Activated CD4-positive, alpha-beta T cell treated with anti-CD3 and anti-CD28 coated beads for 36 hours (primary cell): ENCODE results near the gene PIK3IP1. TPM values are rescaled to one million over a fixed set of nuclear protein-coding genes. Genes with fewer than 3 reads are reported as not detected.

Experiments
- ATAC-seq: fragments of 200-7000 bp; cut with Tn5 transposase; one replicate; pipeline ENCODE4 v1.10.0; 2021; ENCODE audit warnings: mild to moderate bottlenecking, moderate library complexity
- CTCF ChIA-PET: fragments of 350-600 bp; sonication (Branson Sonifier 250); formaldehyde crosslinking; loops from one replicate; lab custom pipeline; 2021; ENCODE audit warnings: antibody characterized with exemption; lab: Charles Lee
- POLR2A ChIA-PET: fragments of 350-600 bp; sonication (Branson Sonifier 250); formaldehyde crosslinking; loops from one replicate; lab custom pipeline; 2021; ENCODE audit warnings: antibody characterized with exemption, inconsistent platforms; lab: Charles Lee
- DNase-seq: peaks from one replicate; pipeline ENCODE4 v3.0.0-alpha.2; 2020
- H3K27ac Mint-ChIP-seq: one replicate; pipeline ENCODE4 v1.8.0; 2021; ENCODE audit warnings: mixed read lengths
- H3K27me3 Mint-ChIP-seq: one replicate; pipeline ENCODE4 v1.8.0; 2021; ENCODE audit warnings: mixed read lengths
- H3K36me3 Mint-ChIP-seq: one replicate; pipeline ENCODE4 v1.8.0; 2021; ENCODE audit warnings: low read depth, mixed read lengths
- H3K4me1 Mint-ChIP-seq: one replicate; pipeline ENCODE4 v1.8.0; 2021; ENCODE audit warnings: mixed read lengths
- H3K4me3 Mint-ChIP-seq: one replicate; pipeline ENCODE4 v1.8.0; 2021; ENCODE audit warnings: mild to moderate bottlenecking, moderate library complexity, mixed read lengths
- H3K9me3 Mint-ChIP-seq: one replicate; pipeline ENCODE4 v1.8.0; 2021; ENCODE audit warnings: low read depth, mixed read lengths
- intact Hi-C, 2 experiments: fragments of 100-400 bp; cut with DNase I in 1 of 2; cut with micrococcal nuclease in 1 of 2; formaldehyde crosslinking; loops; one replicate each; pipeline versions ENCODE4 v1.14.2 to v1.15.1; 2022 to 2024; cut with DNase I, micrococcal nuclease
- total RNA-seq, 2 experiments: library from RNA; stranded (reverse); gene quantifications; one replicate each; pipeline ENCODE4 v1.2.3, GENCODE V29; 2021

The PIK3IP1 gene
- total RNA-seq, 2 experiments from 2014 or later: 14.2 to 15.1 TPM

DNA sequence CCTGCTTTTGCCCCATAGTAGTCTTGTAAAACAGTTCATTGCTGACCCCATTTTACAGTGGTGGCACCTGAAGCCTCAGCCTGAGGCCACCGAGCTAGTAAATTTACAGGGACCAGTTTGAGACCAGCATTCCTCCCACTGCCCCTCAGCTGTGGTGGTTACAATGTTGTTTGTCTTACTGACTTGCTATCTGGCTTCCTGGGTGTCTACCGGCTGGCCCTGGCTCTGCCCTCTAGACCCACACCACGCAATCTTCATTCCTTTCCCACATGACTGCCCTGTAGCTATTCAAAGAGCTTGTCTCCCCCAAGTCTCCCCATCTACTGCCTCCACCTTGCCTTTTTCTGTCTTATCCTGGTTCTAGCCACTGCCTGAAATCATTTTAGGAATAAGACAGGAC is 20.8 kb downstream of the PIK3IP1 start:
- ChIA-PET CTCF (interaction anchor here (0.7 to 4.2 kb wide), 10 partner anchors 16 to 164 kb away, joined by 3 to 24 read pairs (median 6); partner anchors contain the start of genes PIK3IP1 and SELENOM), POLR2A (interaction anchor here (1.1 kb wide), 2 partner anchors 21 to 64 kb away, joined by 3 to 4 read pairs; partner anchors contain the start of gene PIK3IP1)
- Mint-ChIP-seq H3K36me3 (peaks cover 52% of the 10 kb centered on the region), H3K27ac (peak overlapping the region; percentile 34), H3K9me3 (no peaks in the 10 kb centered on the region), H3K4me3 (no peak overlapping the region), H3K27me3 (no peaks in the 10 kb centered on the region), H3K4me1 (peaks cover 43% of the 10 kb centered on the region)
- intact Hi-C loops: no loop called here
- ATAC-seq (no peak), DNase-seq (no peak)

GRCh38 chr22:31271026-31271425 is 21.3 kb downstream of the PIK3IP1 start:
- no peak for ATAC-seq
- Mint-ChIP-seq H3K27me3 (no peaks in the 10 kb centered on the region), H3K4me1 (peaks cover 41% of the 10 kb centered on the region), H3K9me3 (no peaks in the 10 kb centered on the region), H3K36me3 (peaks cover 51% of the 10 kb centered on the region), H3K4me3 (no peak overlapping the region), H3K27ac (peak overlapping the region; percentile 33)
- intact Hi-C loops: no loop called here
- CTCF ChIA-PET: interaction anchor here (0.6 to 4.2 kb wide), 15 partner anchors 15 to 163 kb away, joined by 3 to 24 read pairs (median 4); partner anchors contain the start of genes PIK3IP1 and SELENOM
- POLR2A ChIA-PET: interaction anchor here (1.1 kb wide), 2 partner anchors 21 to 64 kb away, joined by 3 to 4 read pairs; partner anchors contain the start of gene PIK3IP1
- no peak for DNase-seq

DNA sequence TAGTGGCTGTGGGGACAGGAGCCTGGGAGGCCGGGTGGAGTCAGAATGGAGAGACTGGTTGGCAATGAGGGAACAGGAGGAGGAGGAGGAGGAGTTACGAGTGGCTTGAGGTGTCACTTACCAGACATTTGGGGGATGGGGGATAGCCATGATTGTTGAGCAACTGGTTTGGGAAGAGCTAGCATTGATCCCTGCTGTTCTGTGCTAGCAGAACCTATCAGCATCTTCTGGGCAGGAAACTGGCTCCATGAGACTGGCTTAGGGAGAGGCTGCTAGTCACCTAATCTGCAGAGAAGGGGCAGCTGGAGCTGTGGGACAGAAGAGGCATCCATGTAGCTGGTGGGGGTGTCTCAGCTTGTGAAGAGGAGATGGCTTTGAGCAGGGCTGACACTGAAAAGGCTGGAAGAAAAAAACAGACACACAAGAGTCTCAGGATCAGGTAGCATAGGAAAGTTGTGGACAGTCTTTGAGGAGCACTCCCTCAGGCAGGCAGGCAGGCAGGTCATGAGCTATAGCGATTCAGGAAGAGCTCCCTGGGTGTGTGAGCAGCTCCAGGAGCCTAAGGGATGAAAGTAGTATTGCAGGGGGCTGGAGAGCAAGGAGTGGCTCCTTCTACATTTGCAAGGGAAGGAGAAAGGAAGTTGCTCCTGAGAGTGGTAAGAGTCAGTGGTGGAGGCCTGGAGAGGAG is 22.3 kb downstream of the PIK3IP1 start:
- no peak for ATAC-seq
- Mint-ChIP-seq H3K27me3 (no peaks in the 10 kb centered on the region), H3K27ac (peak overlapping the region; percentile 4), H3K9me3 (no peaks in the 10 kb centered on the region), H3K36me3 (peaks cover 46% of the 10 kb centered on the region), H3K4me3 (no peak overlapping the region), H3K4me1 (peaks cover 35% of the 10 kb centered on the region)
- CTCF ChIA-PET: interaction anchor here (0.5 to 2.5 kb wide), 11 partner anchors 14 to 598 kb away, joined by 3 to 9 read pairs (median 4); partner anchors contain the start of genes LIMK2, PIK3IP1 and SELENOM
- DNase-seq: no peak
- intact Hi-C loops: no loop called here
- POLR2A ChIA-PET: no interaction called here

DNA sequence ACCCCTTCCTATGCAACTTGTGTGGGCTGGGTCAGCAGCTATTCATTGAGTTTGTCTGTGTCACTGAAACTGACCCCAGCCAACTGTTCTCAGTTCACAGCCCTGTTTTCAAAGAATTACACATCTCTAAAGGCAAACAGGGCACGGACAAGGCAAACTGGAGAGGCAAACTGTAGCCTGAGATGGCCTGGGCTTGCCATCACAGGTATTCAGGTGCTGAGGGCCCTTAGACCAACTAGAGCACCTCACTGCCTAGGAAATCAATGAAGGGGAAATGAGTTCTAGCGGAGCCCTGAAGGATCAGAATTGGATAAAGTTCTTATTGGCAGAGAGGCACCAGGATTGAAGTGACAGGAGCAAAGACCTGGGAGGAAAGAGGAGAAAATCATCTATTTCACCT is 24.0 kb downstream of the PIK3IP1 start:
- H3K27me3 Mint-ChIP-seq: no peaks in the 10 kb centered on the region
- no peak for ATAC-seq
- CTCF ChIA-PET: interaction anchor here (0.7 to 1.2 kb wide), 3 partner anchors 12 to 371 kb away, joined by 3 to 7 read pairs (median 5); no protein-coding TSS in a partner anchor
- peaks cover 35% of the 10 kb centered on the region for H3K36me3 Mint-ChIP-seq
- POLR2A ChIA-PET: no interaction called here
- H3K4me3 Mint-ChIP-seq: no peak overlapping the region
- intact Hi-C loops: no loop called here
- no peak for DNase-seq
- H3K4me1 Mint-ChIP-seq: peaks cover 27% of the 10 kb centered on the region
- H3K9me3 Mint-ChIP-seq: no peaks in the 10 kb centered on the region
- no peak overlapping the region for H3K27ac Mint-ChIP-seq

DNA sequence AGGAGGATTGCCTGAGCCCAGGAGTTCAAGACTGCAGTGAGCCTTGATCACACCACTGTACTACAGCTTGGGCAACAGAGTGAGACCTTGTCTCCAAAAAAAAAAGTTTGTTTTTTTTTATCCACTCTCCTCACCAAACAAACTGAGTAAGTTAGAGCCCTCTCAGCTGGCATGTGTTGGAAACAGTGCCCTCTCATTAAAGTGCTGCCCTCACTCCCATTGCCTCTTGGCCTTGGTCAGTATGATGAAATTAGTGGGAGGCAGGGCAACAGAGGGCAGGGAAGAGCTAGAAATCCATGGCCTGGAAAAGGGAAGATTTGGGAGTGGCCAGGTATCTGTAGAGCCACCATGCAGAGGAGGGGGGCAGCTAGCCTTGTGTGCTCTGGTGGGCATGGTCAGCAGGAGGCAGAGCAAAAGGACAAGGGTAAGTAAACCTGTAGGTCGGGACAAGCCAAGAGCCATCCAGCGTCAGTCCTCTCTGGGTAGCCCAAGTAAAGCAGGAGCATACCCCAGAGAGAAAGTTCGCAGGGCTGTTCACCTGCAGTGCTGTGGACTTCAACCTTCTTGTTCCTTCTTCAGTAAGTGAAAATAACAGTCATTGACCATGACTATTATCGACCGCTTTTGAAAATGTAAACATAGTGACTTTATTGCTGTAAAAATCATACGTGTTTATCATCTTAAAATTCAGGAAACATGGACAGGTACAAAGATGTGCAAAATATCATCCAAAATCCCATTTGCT is 28.2 kb downstream of the PIK3IP1 start:
- no peak for DNase-seq
- ATAC-seq: no peak
- no peak overlapping the region for H3K4me3 Mint-ChIP-seq
- no peaks in the 10 kb centered on the region for H3K27me3 Mint-ChIP-seq
- no peak overlapping the region for H3K27ac Mint-ChIP-seq
- CTCF ChIA-PET: interaction anchor here (2.7 kb wide), 1 partner anchor 9 kb away, joined by 13 read pairs; no protein-coding TSS in a partner anchor
- intact Hi-C loops: no loop called here
- no peaks in the 10 kb centered on the region for H3K9me3 Mint-ChIP-seq
- POLR2A ChIA-PET: no interaction called here
- peaks cover 32% of the 10 kb centered on the region for H3K36me3 Mint-ChIP-seq
- H3K4me1 Mint-ChIP-seq: no peaks in the 10 kb centered on the region

DNA sequence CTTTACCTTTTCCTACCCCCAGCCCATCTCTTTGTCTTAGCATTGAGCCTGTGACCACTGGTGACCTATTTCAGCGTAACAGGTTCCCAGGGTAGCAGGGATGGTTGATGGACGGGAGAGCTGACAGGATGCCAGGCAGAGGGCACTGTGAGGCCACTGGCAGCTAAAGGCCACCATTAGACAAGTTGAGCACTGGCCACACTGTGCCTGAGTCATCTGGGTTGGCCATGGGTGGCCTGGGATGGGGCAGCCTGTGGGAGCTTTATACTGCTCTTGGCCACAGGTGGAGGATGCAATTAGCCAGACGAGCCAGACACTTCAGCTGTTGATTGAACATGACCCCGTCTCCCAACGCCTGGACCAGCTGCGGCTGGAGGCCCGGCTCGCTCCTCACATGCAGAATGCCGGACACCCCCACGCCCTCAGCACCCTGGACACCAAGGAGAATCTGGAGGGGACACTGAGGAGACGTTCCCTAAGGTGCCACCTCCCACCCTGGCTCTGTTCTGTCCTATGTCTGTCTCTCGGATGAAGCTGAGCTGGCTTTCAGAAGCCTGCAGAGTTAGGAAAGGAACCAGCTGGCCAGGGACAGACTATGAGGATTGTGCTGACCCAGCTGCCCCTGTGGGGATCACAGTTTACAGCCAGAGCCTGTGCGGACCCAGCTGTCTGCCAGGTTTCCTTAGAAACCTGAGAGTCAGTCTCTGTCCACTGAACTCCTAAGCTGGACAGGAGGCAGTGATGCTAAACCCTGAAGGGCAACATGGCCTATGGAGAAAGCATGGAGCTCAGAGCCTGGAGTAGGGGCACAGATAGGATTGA is 29.8 kb downstream of the PIK3IP1 start:
- Mint-ChIP-seq H3K4me3 (no peak overlapping the region), H3K36me3 (peaks cover 32% of the 10 kb centered on the region), H3K27me3 (no peaks in the 10 kb centered on the region), H3K4me1 (no peaks in the 10 kb centered on the region), H3K9me3 (no peaks in the 10 kb centered on the region), H3K27ac (no peak overlapping the region)
- POLR2A ChIA-PET: no interaction called here
- DNase-seq (no peak), ATAC-seq (no peak)
- intact Hi-C loops: no loop called here
- CTCF ChIA-PET: interaction anchor here (0.6 to 2.7 kb wide), 2 partner anchors 10 to 131 kb away, joined by 3 to 13 read pairs; no protein-coding TSS in a partner anchor

DNA sequence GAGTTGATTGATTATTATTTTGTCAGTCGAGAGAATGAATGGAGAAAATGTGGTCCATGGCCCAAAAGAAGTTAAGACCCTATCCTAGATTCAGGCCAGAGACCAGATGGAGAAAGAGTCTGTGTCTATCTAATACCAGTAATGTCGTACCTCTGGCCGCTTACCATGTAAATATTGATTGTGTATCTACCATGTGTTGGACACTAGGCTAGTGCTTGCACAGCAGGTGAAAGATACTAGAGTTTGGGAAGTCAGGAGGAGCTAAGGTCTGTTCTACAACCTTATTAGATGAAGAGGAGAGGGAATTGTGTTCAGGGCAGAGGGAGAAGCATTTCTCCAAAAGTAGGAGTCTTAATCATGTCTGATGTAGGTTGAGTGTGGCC is 31.8 kb downstream of the PIK3IP1 start:
- POLR2A ChIA-PET: no interaction called here
- Mint-ChIP-seq H3K4me1 (no peaks in the 10 kb centered on the region), H3K36me3 (peaks cover 21% of the 10 kb centered on the region), H3K27me3 (no peaks in the 10 kb centered on the region), H3K9me3 (no peaks in the 10 kb centered on the region), H3K27ac (no peak overlapping the region), H3K4me3 (no peak overlapping the region)
- CTCF ChIA-PET: interaction anchor here (0.8 kb wide), 1 partner anchor 1762 kb away, joined by 3 read pairs; no protein-coding TSS in a partner anchor
- ATAC-seq (no peak), DNase-seq (no peak)
- intact Hi-C loops: no loop called here

DNA sequence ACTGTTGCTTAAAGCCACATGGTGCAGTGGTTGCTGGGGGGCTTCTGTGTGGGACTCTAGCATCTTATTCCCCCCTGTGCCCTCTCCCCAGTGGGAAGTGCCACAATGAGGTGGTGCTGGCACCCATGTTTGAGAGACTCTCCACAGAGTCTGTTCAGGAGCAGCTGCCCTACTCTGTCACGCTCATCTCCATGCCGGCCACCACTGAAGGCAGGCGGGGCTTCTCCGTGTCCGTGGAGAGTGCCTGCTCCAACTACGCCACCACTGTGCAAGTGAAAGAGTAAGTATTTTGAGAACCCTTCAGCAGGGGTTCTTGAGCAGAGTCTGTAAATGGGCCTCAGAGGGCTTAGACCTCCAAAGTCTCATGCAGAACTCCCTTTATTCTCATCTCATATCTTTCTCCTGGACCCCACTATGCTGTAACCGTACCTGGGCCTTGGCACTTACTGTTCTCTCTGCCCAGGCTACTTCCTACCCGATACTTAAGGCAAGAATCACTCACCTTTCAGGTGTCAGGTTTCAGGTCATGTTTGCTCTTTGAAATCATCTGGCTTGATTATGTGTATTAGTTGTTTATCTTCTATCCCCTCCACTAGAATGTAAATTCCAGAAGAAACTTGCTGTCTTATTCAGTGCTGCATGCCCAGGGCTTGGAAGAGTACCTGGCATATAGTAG is 32.4 kb downstream of the PIK3IP1 start:
- Mint-ChIP-seq H3K4me1 (peaks cover 2% of the 10 kb centered on the region), H3K4me3 (no peak overlapping the region), H3K27ac (no peak overlapping the region), H3K27me3 (no peaks in the 10 kb centered on the region), H3K36me3 (peaks cover 21% of the 10 kb centered on the region), H3K9me3 (no peaks in the 10 kb centered on the region)
- intact Hi-C loops: no loop called here
- ChIA-PET POLR2A (no interaction called here), CTCF (interaction anchor here (0.8 kb wide), 1 partner anchor 1762 kb away, joined by 3 read pairs; no protein-coding TSS in a partner anchor)
- ATAC-seq (no peak), DNase-seq (no peak)

DNA sequence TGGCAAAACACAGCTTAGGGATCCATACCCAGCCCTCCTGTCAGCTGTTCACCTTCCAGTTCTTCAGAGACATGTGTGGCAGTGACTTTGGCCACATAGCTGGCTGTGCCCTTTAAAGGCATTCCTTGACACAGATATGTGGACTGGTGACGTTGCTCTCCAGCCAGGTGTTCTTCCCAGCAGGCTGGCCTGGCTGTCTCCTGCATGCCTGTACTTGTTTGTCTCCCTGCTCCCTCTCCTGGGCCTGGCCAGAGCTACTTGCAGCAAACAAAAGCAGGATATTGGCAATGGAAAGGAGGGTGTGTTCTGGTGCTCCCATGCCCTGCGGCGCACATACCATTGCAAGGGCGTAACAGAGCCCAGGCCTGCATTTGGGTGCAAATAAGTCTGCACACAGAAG is 38.3 kb downstream of the PIK3IP1 start:
- Mint-ChIP-seq H3K4me3 (no peak overlapping the region), H3K4me1 (peaks cover 8% of the 10 kb centered on the region), H3K9me3 (no peaks in the 10 kb centered on the region), H3K36me3 (peaks cover 5% of the 10 kb centered on the region), H3K27me3 (no peaks in the 10 kb centered on the region), H3K27ac (no peak overlapping the region)
- ATAC-seq: no peak
- intact Hi-C loops: no loop called here
- ChIA-PET POLR2A (interaction anchor here (0.6 to 0.9 kb wide), 2 partner anchors 35 to 71 kb away, joined by 3 read pairs; no protein-coding TSS in a partner anchor), CTCF (interaction anchor here (0.7 to 1.9 kb wide), 3 partner anchors 18 to 120 kb away, joined by 3 to 8 read pairs (median 3); partner anchors contain the start of gene PIK3IP1)
- no peak for DNase-seq

DNA sequence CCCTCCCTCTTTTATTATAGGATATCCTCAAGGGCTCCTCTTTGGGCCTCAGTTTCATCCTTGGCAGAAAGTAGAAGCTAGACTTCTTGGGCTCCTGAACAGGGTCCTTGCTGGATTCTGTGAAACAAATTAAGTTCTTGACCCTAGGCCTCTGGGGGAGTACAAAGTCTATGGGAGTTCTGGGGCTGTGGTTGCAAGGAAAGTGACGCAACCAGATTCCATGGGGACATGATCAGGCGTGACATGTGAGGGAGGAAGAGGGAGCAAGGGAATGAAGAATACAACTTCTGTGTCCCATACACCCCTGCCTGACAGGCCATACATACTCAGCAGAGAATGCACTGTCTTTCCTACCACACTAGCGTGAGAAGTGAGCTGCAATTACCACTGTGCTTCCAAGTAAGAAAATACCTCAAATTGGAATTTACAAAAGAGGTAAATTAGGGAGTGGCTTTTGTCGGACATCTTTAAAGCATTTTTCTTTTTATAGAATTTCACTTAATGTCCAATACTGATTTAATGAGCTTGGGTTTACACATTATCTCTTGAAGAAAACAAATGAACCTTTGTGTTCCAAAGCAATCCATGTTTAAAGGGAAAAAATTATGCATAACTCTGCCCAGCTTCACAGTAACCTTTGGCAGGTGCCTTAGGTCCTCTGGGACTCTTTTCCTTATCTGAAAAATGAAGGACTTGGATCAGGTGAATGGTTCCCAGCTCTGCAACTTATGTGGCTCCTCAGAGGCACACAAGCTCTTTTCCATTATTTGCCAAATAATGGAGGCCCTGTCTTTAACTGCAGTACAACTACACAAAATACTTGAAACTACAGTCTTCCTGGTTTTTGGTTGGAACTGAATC is 41.3 kb downstream of the PIK3IP1 start:
- ChIA-PET CTCF (interaction anchor here (0.6 to 1.5 kb wide), 3 partner anchors 90 to 512 kb away, joined by 3 to 5 read pairs (median 4); partner anchors contain the start of gene SELENOM), POLR2A (no interaction called here)
- DNase-seq (no peak), ATAC-seq (no peak)
- Mint-ChIP-seq H3K4me1 (peaks cover 30% of the 10 kb centered on the region), H3K36me3 (no peaks in the 10 kb centered on the region), H3K27ac (no peak overlapping the region), H3K9me3 (no peaks in the 10 kb centered on the region), H3K4me3 (no peak overlapping the region), H3K27me3 (no peaks in the 10 kb centered on the region)
- intact Hi-C loops: no loop called here
